ENCODE data around the gene ELP4. TPM values are rescaled to one million over a fixed set of nuclear protein-coding genes. Genes with fewer than 3 reads are reported as not detected.

Gene ELP4
- total and polyA plus RNA-seq, 3 experiments from 2014 or later: 18.4 to 23.2 (median 20.5) TPM

GRCh38 chr11:31601635-31602282 is 92.2 kb downstream of the ELP4 start:
- H3K4me3 ChIP-seq (ENCODE audit: low read length): no peak overlapping the region
- ChIA-PET POLR2A (no interaction called here), CTCF (no interaction called here)
- H3K27ac Mint-ChIP-seq: no peak overlapping the region
- no peaks in the 10 kb centered on the region for H3K27me3 ChIP-seq (ENCODE audit: insufficient read depth, low read length, poor library complexity, severe bottlenecking)
- no peak for DNase-seq
- H3K4me3 Mint-ChIP-seq: no peak overlapping the region
- no peaks in the 10 kb centered on the region for H3K27me3 Mint-ChIP-seq
- no peaks in the 10 kb centered on the region for H3K4me1 ChIP-seq (ENCODE audit: insufficient read depth, low read length)
- no peaks in the 10 kb centered on the region for H3K36me3 ChIP-seq (ENCODE audit: insufficient read depth, low read length)
- H3K9me3 Mint-ChIP-seq: no peaks in the 10 kb centered on the region
- no peak overlapping the region for H3K27ac ChIP-seq (ENCODE audit: low read depth, low read length)
- H3K9me3 ChIP-seq (ENCODE audit: low read length): no peaks in the 10 kb centered on the region
- H3K4me1 Mint-ChIP-seq: no peaks in the 10 kb centered on the region
- peaks cover 10 to 38% (median 17%) of the 10 kb centered on the region in 3 donors for H3K36me3 Mint-ChIP-seq

GRCh38 chr11:31606893-31607292 is 97.3 kb downstream of the ELP4 start:
- CTCF ChIA-PET: no interaction called here
- no peaks in the 10 kb centered on the region for H3K9me3 ChIP-seq (ENCODE audit: low read length)

GRCh38 chr11:31607914-31608313 is 98.3 kb downstream of the ELP4 start:
- no peak overlapping the region for H3K4me3 Mint-ChIP-seq
- H3K9me3 Mint-ChIP-seq: no peaks in the 10 kb centered on the region
- no peaks in the 10 kb centered on the region for H3K4me1 ChIP-seq (ENCODE audit: insufficient read depth, low read length)
- H3K36me3 Mint-ChIP-seq: peaks cover 6 to 17% (median 12%) of the 10 kb centered on the region in 3 donors
- no peak overlapping the region for H3K27ac ChIP-seq (ENCODE audit: low read depth, low read length)
- H3K27me3 Mint-ChIP-seq: peaks cover 0 to 1% of the 10 kb centered on the region in 2 donors
- no peaks in the 10 kb centered on the region for H3K27me3 ChIP-seq (ENCODE audit: insufficient read depth, low read length, poor library complexity, severe bottlenecking)
- H3K36me3 ChIP-seq (ENCODE audit: insufficient read depth, low read length): no peaks in the 10 kb centered on the region
- no peaks in the 10 kb centered on the region for H3K9me3 ChIP-seq (ENCODE audit: low read length)
- ChIA-PET POLR2A (no interaction called here), CTCF (no interaction called here)
- H3K4me3 ChIP-seq (ENCODE audit: low read length): no peak overlapping the region
- peaks cover 0 to 2% (median 0%) of the 10 kb centered on the region in 3 donors for H3K4me1 Mint-ChIP-seq
- DNase-seq: no peak
- H3K27ac Mint-ChIP-seq: peak overlapping the region in 1 of 8 donors; percentile 30

More at GRCh38 chr11:31606893-31607292, 97.3 kb downstream of the ELP4 start:
- no peaks in the 10 kb centered on the region for H3K9me3 Mint-ChIP-seq
- no peak overlapping the region for H3K4me3 ChIP-seq (ENCODE audit: low read length)
- peaks cover 0 to 2% (median 0%) of the 10 kb centered on the region in 3 donors for H3K4me1 Mint-ChIP-seq
- no peaks in the 10 kb centered on the region for H3K27me3 ChIP-seq (ENCODE audit: insufficient read depth, low read length, poor library complexity, severe bottlenecking)
- no peak for DNase-seq
- H3K36me3 ChIP-seq (ENCODE audit: insufficient read depth, low read length): no peaks in the 10 kb centered on the region
- no peaks in the 10 kb centered on the region for H3K4me1 ChIP-seq (ENCODE audit: insufficient read depth, low read length)
- no peak overlapping the region for H3K27ac Mint-ChIP-seq
- H3K36me3 Mint-ChIP-seq: peaks cover 6 to 17% (median 12%) of the 10 kb centered on the region in 3 donors
- peaks cover 0 to 1% of the 10 kb centered on the region in 2 donors for H3K27me3 Mint-ChIP-seq
- POLR2A ChIA-PET: no interaction called here
- no peak overlapping the region for H3K4me3 Mint-ChIP-seq
- no peak overlapping the region for H3K27ac ChIP-seq (ENCODE audit: low read depth, low read length)

GRCh38 chr11:31608995-31609394 is 99.4 kb downstream of the ELP4 start:
- H3K36me3 ChIP-seq (ENCODE audit: insufficient read depth, low read length): no peaks in the 10 kb centered on the region
- Mint-ChIP-seq H3K4me1 (peaks cover 0 to 2% (median 0%) of the 10 kb centered on the region in 3 donors), H3K9me3 (no peaks in the 10 kb centered on the region), H3K4me3 (no peak overlapping the region), H3K36me3 (peaks cover 6 to 17% (median 12%) of the 10 kb centered on the region in 3 donors), H3K27me3 (peaks cover 0 to 1% of the 10 kb centered on the region in 2 donors), H3K27ac (no peak overlapping the region)
- H3K9me3 ChIP-seq (ENCODE audit: low read length): no peaks in the 10 kb centered on the region
- no peak for DNase-seq
- no peak overlapping the region for H3K27ac ChIP-seq (ENCODE audit: low read depth, low read length)
- H3K4me1 ChIP-seq (ENCODE audit: insufficient read depth, low read length): no peaks in the 10 kb centered on the region
- no peaks in the 10 kb centered on the region for H3K27me3 ChIP-seq (ENCODE audit: insufficient read depth, low read length, poor library complexity, severe bottlenecking)
- H3K4me3 ChIP-seq (ENCODE audit: low read length): no peak overlapping the region
- CTCF ChIA-PET: no interaction called here
- POLR2A ChIA-PET: no interaction called here

- no peak overlapping the region for H3K4me3 ChIP-seq (ENCODE audit: low read length)
- CTCF ChIA-PET: no interaction called here
- no peak overlapping the region for H3K4me3 Mint-ChIP-seq
- no peaks in the 10 kb centered on the region for H3K36me3 ChIP-seq (ENCODE audit: insufficient read depth, low read length)
- POLR2A ChIA-PET: no interaction called here
- peaks cover 0 to 1% of the 10 kb centered on the region in 2 donors for H3K27me3 Mint-ChIP-seq
- H3K27ac Mint-ChIP-seq: no peak overlapping the region
- no peaks in the 10 kb centered on the region for H3K9me3 ChIP-seq (ENCODE audit: low read length)
- peaks cover 0 to 2% (median 0%) of the 10 kb centered on the region in 3 donors for H3K4me1 Mint-ChIP-seq
- peaks cover 11 to 19% (median 14%) of the 10 kb centered on the region in 3 donors for H3K36me3 Mint-ChIP-seq
- no peak for DNase-seq
- no peaks in the 10 kb centered on the region for H3K9me3 Mint-ChIP-seq
- no peaks in the 10 kb centered on the region for H3K4me1 ChIP-seq (ENCODE audit: insufficient read depth, low read length)
- H3K27me3 ChIP-seq (ENCODE audit: insufficient read depth, low read length, poor library complexity, severe bottlenecking): no peaks in the 10 kb centered on the region
- H3K27ac ChIP-seq (ENCODE audit: low read depth, low read length): no peak overlapping the region
These were observed 101.0 kb downstream of the ELP4 start for GRCh38 chr11:31610544-31610943.

- H3K4me3 Mint-ChIP-seq: no peak overlapping the region
- no peaks in the 10 kb centered on the region for H3K9me3 ChIP-seq (ENCODE audit: low read length)
- POLR2A ChIA-PET: no interaction called here
- no peak overlapping the region for H3K27ac Mint-ChIP-seq
- H3K27me3 ChIP-seq (ENCODE audit: insufficient read depth, low read length, poor library complexity, severe bottlenecking): no peaks in the 10 kb centered on the region
- no peaks in the 10 kb centered on the region for H3K36me3 ChIP-seq (ENCODE audit: insufficient read depth, low read length)
- no peak overlapping the region for H3K4me3 ChIP-seq (ENCODE audit: low read length)
- H3K9me3 Mint-ChIP-seq: peaks cover 0 to 3% (median 0%) of the 10 kb centered on the region in 5 donors
- CTCF ChIA-PET: no interaction called here
- H3K4me1 ChIP-seq (ENCODE audit: insufficient read depth, low read length): no peaks in the 10 kb centered on the region
- no peak overlapping the region for H3K27ac ChIP-seq (ENCODE audit: low read depth, low read length)
- H3K4me1 Mint-ChIP-seq: peaks cover 0 to 8% (median 0%) of the 10 kb centered on the region in 3 donors
- H3K36me3 Mint-ChIP-seq: peaks cover 6 to 16% (median 15%) of the 10 kb centered on the region in 3 donors
- no peaks in the 10 kb centered on the region for H3K27me3 Mint-ChIP-seq
- no peak for DNase-seq
These were observed 107.7 kb downstream of the ELP4 start for GRCh38 chr11:31617246-31617645.

DNA sequence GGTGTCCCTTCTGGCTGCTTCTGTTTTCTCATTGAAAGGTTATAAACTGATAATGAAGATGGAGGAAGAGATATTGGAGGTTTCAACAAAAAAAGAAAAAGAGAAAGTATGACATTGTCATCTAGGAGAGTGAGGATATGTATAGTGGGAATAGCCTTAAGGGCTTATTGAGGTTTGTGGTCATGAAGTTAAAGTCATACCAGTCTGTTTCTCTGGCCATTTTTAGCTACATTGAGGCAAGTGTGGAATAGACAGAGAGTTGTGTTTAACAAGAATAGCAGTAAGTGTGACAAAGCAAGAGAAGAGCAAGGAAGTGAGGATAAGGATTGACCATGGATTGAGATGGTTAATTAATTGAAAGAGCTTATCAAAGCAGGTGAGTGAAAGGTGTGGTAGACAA is 110.4 kb downstream of the ELP4 start:
- Mint-ChIP-seq H3K27ac (peak overlapping the region in 1 of 8 donors; percentile 8), H3K4me1 (peaks cover 0 to 8% (median 0%) of the 10 kb centered on the region in 3 donors), H3K9me3 (peaks cover 0 to 3% (median 0%) of the 10 kb centered on the region in 5 donors), H3K27me3 (no peaks in the 10 kb centered on the region), H3K4me3 (no peak overlapping the region), H3K36me3 (peaks cover 4 to 10% (median 10%) of the 10 kb centered on the region in 3 donors)
- no peak overlapping the region for H3K27ac ChIP-seq (ENCODE audit: low read depth, low read length)
- no peaks in the 10 kb centered on the region for H3K27me3 ChIP-seq (ENCODE audit: insufficient read depth, low read length, poor library complexity, severe bottlenecking)
- no peaks in the 10 kb centered on the region for H3K4me1 ChIP-seq (ENCODE audit: insufficient read depth, low read length)
- CTCF ChIA-PET: no interaction called here
- no peak overlapping the region for H3K4me3 ChIP-seq (ENCODE audit: low read length)
- POLR2A ChIA-PET: no interaction called here
- no peaks in the 10 kb centered on the region for H3K36me3 ChIP-seq (ENCODE audit: insufficient read depth, low read length)
- H3K9me3 ChIP-seq (ENCODE audit: low read length): no peaks in the 10 kb centered on the region
- no peak for DNase-seq

- no peaks in the 10 kb centered on the region for H3K36me3 ChIP-seq (ENCODE audit: insufficient read depth, low read length)
- H3K27ac Mint-ChIP-seq: no peak overlapping the region
- H3K4me3 Mint-ChIP-seq: no peak overlapping the region
- no peaks in the 10 kb centered on the region for H3K9me3 ChIP-seq (ENCODE audit: low read length)
- no peak overlapping the region for H3K27ac ChIP-seq (ENCODE audit: low read depth, low read length)
- peaks cover 4 to 10% (median 10%) of the 10 kb centered on the region in 3 donors for H3K36me3 Mint-ChIP-seq
- H3K4me1 Mint-ChIP-seq: peaks cover 0 to 8% (median 0%) of the 10 kb centered on the region in 3 donors
- ChIA-PET POLR2A (no interaction called here), CTCF (no interaction called here)
- no peaks in the 10 kb centered on the region for H3K27me3 Mint-ChIP-seq
- peaks cover 0 to 3% (median 0%) of the 10 kb centered on the region in 5 donors for H3K9me3 Mint-ChIP-seq
- no peak for DNase-seq
- no peak overlapping the region for H3K4me3 ChIP-seq (ENCODE audit: low read length)
- no peaks in the 10 kb centered on the region for H3K27me3 ChIP-seq (ENCODE audit: insufficient read depth, low read length, poor library complexity, severe bottlenecking)
- no peaks in the 10 kb centered on the region for H3K4me1 ChIP-seq (ENCODE audit: insufficient read depth, low read length)
These were observed 110.9 kb downstream of the ELP4 start for GRCh38 chr11:31620434-31620833.

Measured in CD8-positive, alpha-beta memory T cell (primary cell).